NCI-H226 (cell line): ENCODE results near the gene MYADML2.

Experiments used
- DNase-seq: peaks from one replicate; pipeline ENCODE4 v3.0.0-alpha.2; 2015

The MYADML2 gene

DNA sequence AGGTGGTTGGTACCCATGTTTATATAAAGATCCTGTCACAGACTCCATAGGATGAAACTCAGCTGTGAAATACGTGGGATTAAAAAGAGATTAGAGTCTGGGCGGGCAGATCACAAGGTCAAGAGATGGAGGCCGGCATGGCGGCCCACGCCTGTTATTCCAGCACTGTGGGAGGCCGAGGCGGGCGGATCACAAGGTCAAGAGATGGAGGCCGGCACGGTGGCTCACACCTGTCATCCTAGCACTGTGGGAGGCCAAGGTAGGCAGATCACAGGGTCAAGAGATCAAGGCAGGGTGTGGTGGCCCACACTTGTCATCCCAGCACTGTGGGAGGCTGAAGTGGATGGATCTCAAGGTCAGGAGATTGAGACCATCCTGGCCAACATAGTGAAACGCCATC lies 51.6 kb downstream of the MYADML2 start:
- no peak for DNase-seq

DNA sequence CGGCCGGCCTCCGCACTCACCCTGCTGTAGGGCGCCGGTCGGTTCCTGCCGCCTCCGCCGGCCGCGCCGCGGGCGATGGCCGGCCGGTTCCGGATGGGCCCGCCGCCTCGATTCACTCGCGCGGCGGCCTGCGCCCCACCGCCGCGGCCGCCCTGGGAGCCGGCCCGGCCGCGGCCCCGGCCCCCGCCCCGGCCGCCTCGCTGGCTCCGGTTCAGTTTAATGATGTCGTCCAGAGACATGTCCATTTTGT lies 55.8 kb downstream of the MYADML2 start:
- DNase-seq: no peak

DNA sequence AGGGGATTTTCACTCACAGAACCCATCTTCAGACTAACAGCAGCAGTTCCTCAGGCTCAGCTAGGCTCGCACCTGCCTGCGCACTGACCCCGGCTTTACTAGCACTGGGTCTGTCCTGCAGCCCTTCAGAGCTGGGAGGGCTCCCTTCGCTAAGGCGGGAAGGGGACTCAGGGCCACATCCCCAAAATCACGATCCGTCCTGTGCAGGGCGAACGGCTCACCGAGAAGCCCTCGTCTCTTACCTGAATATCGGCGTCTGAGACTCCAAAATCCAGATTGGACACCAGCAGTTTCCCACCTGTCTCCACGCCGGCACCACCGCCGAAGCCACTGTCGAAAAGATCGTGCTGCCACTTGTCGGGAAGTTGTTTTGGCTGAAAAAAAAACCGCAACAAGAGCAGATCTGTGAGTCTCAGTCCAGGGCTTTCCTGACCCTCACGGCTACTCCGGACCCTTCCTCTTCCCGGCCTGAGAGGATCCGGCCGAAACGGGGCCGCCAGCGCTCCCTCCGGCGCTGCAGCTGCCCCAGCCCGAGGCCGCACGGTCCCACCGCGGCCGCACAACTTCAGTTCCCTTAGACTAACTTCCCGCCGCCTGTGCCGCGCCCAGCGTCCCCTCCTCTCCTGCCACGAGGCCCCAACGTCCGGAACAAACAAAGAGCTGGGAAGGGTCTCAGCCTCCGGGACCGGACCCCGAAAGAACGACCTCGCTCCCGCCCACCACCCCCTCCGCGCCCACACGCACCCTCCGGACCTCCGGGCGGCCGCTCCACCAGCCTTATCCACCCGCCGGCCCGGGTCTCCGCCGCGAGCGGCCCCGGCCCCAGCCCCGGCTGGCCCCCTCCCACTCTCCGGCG lies 56.4 kb downstream of the MYADML2 start:
- no peak for DNase-seq
